ENCODE measurements around the gene SLC8A1.

The SLC8A1 gene

DNA sequence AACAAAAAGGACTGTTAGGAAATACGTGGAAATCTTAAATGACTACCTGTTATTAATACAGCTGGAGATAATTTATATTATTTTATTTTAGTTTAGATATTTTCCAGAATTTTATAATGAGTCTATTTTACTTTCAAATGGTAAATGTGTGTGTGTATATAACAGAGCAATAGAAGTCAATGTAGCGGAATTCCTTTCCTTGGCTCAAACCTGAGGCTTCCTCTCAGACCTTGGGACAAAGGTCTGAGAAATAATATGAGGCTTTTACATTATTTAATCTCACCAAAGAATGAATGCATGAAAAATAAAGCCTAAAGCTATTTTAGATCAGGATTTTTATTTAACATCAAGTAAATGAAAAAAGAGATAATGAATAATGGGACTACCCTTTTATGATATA lies 65.7 kb downstream of the SLC8A1 start:
- no peak for DNase-seq (ENCODE audit: low read depth)

GRCh38 chr2:40384714-40385113 lies 67.2 kb downstream of the SLC8A1 start:
- DNase-seq (ENCODE audit: low read depth) = peak; percentile 64

DNA sequence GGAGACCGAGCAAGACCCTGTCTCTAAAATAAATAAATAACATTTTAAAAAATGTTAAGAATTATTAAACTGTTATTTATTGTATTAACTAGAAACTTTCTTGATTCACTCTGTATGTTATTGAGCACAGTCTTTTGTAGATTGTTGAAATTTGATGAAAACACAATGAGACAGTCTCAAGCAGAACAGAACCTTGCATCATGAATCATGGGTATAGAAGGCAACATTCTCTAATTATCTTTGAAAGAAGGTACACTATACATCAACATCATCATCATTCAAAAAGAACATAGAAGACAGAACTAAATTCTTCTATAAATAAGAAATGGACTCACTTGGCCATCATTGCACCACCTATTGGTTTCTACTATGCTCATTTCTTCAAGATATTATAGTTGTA lies 67.7 kb downstream of the SLC8A1 start:
- no peak for DNase-seq (ENCODE audit: low read depth)

DNA sequence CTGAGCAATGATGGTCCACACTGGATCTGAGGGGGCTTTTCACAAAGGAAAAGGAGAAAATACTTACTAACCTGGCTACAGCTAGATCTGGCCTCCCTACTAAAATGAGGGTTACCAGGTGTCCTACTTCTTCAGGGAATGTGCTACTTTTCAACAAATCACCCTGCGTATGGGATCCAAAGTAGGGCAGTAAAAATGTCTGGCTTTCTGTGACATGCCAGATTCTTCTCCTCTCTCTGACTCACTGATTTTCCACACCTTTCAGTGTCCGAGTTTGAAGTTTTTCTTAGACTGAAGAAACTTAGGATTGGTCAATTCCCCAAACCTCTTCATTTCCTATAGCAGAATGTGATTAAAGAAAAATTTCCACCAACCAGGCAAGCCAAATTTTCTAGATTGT lies 71.2 kb downstream of the SLC8A1 start:
- no peak for DNase-seq (ENCODE audit: low read depth)

DNA sequence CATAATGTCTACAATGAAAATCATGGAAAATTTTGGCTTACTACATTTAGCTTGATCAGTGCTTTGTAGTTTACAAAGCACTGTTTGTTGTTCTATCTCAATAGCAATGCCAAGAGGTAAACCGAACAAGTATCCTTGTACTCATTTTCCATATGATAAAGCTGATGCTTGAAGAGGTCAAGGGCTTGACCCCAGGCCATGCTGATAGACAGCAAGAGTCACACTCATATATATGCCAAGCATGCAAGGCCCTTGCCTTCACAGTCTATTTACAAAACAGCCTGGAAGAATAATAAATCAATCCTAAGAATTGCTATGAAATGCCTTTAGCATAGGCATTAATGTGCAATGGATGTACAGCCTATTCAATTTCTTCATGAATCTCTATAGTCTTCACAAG lies 71.8 kb downstream of the SLC8A1 start:
- DNase-seq (ENCODE audit: low read depth) = no peak

DNA sequence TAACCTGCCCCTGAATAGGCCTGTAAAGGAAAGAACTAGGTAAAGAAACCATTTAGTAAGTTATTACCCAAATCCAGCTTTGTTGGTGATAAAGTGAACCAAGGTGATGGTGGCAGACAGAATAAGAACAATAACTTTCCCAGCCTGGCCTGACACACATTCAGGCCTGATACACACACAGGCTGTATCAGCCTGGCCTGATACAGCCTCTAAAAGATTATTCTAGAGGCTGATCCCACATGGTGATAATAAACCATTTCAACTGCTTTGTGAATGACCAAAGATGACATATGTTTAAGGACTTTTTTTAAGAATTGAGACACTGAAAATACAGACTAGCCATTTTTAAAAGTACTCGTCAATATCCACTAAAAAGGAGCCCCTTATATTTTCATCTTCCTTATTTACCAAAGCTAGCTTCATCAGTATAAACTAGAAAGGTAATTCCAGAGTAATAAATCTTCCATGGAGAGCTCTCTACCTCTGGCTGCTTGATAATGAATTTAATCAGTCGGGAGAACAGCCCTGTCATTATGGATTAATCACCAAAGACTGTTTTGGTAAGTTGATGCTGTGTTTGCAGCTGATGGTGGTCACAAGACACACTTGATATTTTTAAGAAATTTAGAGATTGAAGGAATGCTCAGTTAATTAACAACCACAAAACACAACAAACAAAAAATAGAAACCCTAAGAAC lies 77.2 kb downstream of the SLC8A1 start:
- DNase-seq (ENCODE audit: low read depth) = no peak

- no peak for DNase-seq (ENCODE audit: low read depth)
Observed at GRCh38 chr2:40373111-40373510, 78.8 kb downstream of the SLC8A1 start.

GRCh38 chr2:40372283-40372985 lies 79.5 kb downstream of the SLC8A1 start:
- no peak for DNase-seq (ENCODE audit: low read depth)

GRCh38 chr2:40371525-40372282 lies 80.2 kb downstream of the SLC8A1 start:
- DNase-seq (ENCODE audit: low read depth) = peak; percentile 67

DNA sequence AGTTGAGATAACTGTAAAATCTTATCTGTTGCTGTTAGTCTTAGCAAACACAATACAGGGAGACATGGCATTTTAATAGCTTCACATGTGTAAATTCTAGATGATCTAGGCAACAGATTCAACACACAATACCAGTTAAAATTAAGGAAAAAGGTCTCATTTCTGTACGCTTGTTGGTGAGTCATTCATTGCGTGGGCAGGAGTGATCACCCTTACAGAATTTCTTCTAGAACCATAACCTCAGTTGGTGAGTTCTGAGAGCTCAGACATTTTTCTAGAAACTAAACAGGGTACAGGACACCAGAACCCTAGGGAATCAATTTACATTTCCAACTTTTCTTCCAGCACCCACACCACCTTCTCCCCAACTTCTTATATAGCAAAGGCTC lies 81.9 kb downstream of the SLC8A1 start:
- peak; percentile 78 for DNase-seq (ENCODE audit: low read depth)

- DNase-seq (ENCODE audit: low read depth) = no peak
Observed at GRCh38 chr2:40369267-40370006, 82.5 kb downstream of the SLC8A1 start.

DNA sequence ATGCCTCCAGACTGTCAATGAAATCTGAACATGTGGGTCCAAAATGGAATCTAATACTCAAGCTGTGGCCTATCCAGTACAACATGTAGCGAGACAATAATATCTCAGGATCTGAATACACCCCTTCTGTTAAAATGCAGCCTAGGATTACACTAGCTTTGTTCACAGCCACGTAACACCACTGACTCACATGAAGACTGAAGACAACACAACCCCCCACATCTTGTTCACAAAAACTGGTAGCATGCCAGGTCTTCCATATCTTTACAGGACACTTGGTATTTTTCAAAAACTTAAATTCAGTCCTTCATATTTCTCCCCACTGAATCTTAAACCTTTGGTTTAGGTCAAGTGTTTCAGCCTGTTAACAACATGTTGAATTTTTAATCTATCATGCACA lies 84.2 kb downstream of the SLC8A1 start:
- DNase-seq (ENCODE audit: low read depth) = peak; percentile 78

GRCh38 chr2:40367032-40367431 lies 84.9 kb downstream of the SLC8A1 start:
- DNase-seq (ENCODE audit: low read depth) = no peak

DNA sequence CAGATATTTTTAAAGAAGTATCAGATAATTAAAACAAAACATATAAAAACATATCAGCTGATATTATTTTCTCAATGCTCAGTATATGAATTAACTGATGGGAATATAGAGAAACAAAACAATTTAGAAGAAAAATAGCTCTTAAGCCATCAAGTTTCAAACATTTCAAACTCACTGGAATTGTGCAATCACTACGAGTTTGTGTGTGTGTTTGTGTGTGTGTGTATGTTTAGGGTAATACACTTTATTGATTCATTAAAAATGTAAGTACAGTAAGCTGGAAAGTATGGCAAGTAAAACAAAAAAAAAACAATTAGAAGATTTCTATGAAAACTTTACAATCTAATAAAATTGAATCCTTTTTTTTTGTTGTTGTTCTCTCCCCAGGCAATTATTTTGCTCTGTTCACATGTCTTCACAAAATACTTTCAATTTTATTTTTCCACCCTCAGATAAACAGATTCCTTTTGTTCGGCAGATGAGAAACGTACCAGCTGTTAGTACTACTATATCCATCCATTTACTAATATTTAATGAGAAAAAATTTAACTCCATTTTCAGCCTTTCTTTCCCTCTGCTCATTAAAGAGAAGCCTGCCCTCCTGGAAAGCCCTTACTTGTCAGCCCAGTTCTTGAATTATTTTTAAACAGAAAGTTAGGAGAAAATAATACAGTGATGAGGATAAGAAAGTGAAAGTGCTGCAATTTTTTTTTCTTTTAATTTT lies 87.6 kb downstream of the SLC8A1 start:
- no peak for DNase-seq (ENCODE audit: low read depth)

DNA sequence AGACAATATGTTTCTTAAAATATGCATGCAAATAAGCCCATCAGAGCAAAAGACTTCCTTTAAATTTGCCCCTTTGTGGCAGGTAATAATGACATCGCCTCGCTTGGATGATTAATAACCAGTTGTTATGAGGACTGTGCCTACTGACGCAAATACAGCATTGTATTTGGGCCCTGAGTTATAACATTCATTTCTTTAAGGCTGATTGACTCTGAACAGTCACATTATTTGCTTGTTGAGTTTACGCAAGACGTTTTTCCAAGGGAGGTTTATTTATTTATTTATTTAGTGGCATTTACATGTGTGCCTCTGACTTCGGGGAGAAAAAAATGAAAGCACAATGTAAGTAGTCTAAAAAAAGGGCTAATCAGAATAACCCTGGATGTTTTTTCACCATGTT lies 88.3 kb downstream of the SLC8A1 start:
- DNase-seq (ENCODE audit: low read depth) = no peak

DNA sequence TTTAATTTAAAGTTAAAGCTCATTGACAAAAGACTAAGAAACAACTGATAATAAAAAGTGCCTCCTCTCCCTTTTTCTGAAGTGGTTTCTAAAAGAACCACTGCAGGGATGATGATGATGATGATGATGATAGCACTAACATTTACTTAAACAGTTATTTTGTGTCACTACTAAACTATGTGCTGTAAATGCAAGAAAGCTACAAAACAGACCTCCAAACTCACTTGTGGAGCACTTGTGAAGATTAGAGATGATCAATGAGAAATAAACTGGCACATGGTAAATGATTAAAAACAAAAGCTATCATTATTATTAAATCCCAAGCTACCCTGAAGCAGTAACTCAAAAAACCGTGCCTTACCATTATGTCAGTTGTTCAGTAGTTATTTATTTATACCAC lies 88.7 kb downstream of the SLC8A1 start:
- no peak for DNase-seq (ENCODE audit: low read depth)

GRCh38 chr2:40361478-40361877 lies 90.4 kb downstream of the SLC8A1 start:
- no peak for DNase-seq (ENCODE audit: low read depth)

DNA sequence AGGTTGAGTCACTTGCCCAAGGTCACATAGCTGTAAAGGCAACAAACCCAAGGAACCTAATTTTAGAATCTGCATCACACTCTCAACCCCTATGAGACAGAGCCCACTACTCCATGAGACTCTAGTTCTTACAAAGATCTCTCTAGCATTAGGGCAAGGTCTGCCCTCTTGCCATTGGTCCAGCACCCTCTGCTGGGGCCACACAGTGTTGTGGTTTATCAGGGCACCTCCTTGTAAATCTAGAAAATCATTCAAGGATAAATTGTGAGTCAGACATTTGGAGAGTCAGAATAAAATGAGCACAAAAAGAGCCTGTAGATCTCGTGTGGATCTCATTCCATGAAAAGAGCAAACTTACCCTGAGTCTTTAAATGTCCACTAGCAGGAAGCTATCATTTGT lies 91.2 kb downstream of the SLC8A1 start:
- no peak for DNase-seq (ENCODE audit: low read depth)

DNA sequence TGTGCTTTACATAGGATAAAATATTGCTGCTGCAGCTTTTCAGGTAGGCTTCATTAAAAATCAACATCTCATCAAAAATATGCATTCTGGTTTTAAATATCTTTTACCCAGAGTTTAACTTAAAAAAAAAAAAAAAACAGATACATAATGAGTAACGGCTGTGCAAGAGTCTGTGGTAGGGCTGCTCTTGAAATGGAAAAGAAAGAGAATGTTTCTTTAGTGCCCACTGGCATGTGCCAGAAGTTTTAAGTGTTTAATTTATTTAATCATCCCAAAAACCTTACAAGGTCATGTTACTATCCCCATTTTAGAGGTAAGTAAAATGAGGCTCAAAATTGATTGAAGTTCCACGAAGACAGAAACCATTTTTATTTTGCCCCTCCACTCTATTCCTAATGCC lies 92.1 kb downstream of the SLC8A1 start:
- DNase-seq (ENCODE audit: low read depth) = no peak

GRCh38 chr2:40358783-40359182 lies 93.1 kb downstream of the SLC8A1 start:
- no peak for DNase-seq (ENCODE audit: low read depth)

- DNase-seq (ENCODE audit: low read depth) = no peak
Observed at GRCh38 chr2:40357667-40358066, 94.2 kb downstream of the SLC8A1 start.

- DNase-seq (ENCODE audit: low read depth) = no peak
Observed at GRCh38 chr2:40355451-40355850, 96.4 kb downstream of the SLC8A1 start.

Measured in non-pigmented ciliary epithelial cell (primary cell).